ENCODE data around the gene FOXR1.
"Not testable (repeated sequence)": the region's sequence is repeated elsewhere in the genome, so short reads cannot be mapped to it uniquely, and the experiment has no call there.

FOXR1 gene

GRCh38 chr11:118998388-118998717 is 26.8 kb downstream of the FOXR1 start:
- no peak for DNase-seq

GRCh38 chr11:118998822-118999221 is 27.3 kb downstream of the FOXR1 start:
- no peak for DNase-seq

GRCh38 chr11:119000906-119001305 is 29.3 kb downstream of the FOXR1 start:
- DNase-seq, result no peak

- DNase-seq, result no peak
Observed at GRCh38 chr11:119006656-119007055, 35.1 kb downstream of the FOXR1 start.

GRCh38 chr11:119011476-119012053 is 40.0 kb downstream of the FOXR1 start:
- DNase-seq, result no peak

- DNase-seq, result no peak
Observed at GRCh38 chr11:119012629-119013170, 41.1 kb downstream of the FOXR1 start.

- DNase-seq, result no peak
Observed at GRCh38 chr11:119014209-119014924, 42.8 kb downstream of the FOXR1 start.

- DNase-seq, result no peak
Observed at GRCh38 chr11:119015054-119015611, 43.6 kb downstream of the FOXR1 start.

GRCh38 chr11:119016216-119017009 is 44.9 kb downstream of the FOXR1 start:
- DNase-seq, result no peak

GRCh38 chr11:119017377-119017776 is 45.8 kb downstream of the FOXR1 start:
- DNase-seq, result not testable (repeated sequence)

GRCh38 chr11:119018074-119018938 is 46.7 kb downstream of the FOXR1 start, which contains the start of the genes RPS25 and TRAPPC4:
Gene RPS25 (minus strand): TSS chr11:119018343. CDS start chr11:119018284, 59 bp downstream.
Gene TRAPPC4 (plus strand): TSS chr11:119018766. CDS start chr11:119018796, 30 bp downstream.
- peak; percentile 94 to 95 for DNase-seq

GRCh38 chr11:119019996-119020395 is 48.4 kb downstream of the FOXR1 start:
- no peak for DNase-seq

GRCh38 chr11:119021631-119022030 is 50.1 kb downstream of the FOXR1 start:
- DNase-seq, result no peak

- no peak for DNase-seq
Observed at GRCh38 chr11:119023741-119024140, 52.2 kb downstream of the FOXR1 start.

- DNase-seq, result no peak
Observed at GRCh38 chr11:119024430-119025098, 53.0 kb downstream of the FOXR1 start.

- DNase-seq, result no peak
Observed at GRCh38 chr11:119025099-119025473, 53.5 kb downstream of the FOXR1 start.

- no peak for DNase-seq
Observed at GRCh38 chr11:119025541-119025940, 54.0 kb downstream of the FOXR1 start.

- no peak for DNase-seq
Observed at GRCh38 chr11:119025978-119026766, 54.6 kb downstream of the FOXR1 start.

GRCh38 chr11:119026970-119027369 is 55.4 kb downstream of the FOXR1 start:
- DNase-seq, result no peak

- no peak for DNase-seq
Observed at GRCh38 chr11:119027561-119028345, 56.2 kb downstream of the FOXR1 start.

All from activated T-cell treated with anti-CD3 and anti-CD28 coated beads, Interleukin-2, amount 50 U/mL, for 48 hours (primary cell).